Prostate gland (tissue), 2 donors: ENCODE results near the gene EIF1. TPM values are rescaled to one million over a fixed set of nuclear protein-coding genes. Genes with fewer than 3 reads are reported as not detected.

Source experiments
- DNase-seq: peaks from one replicate; pipeline ENCODE4 v3.0.0-alpha.2; 2019; ENCODE audit warnings: low spot score
- H3K27ac ChIP-seq, 2 donors: fragments of 200-600 bp; sonication (generic); 2 replicates each; pipeline ENCODE4 v1.5.1; 2017 to 2019
- H3K27me3 ChIP-seq: fragments of 200-600 bp; sonication (generic); replicated peaks from 2 replicates; pipeline ENCODE4 v1.5.1; 2019; ENCODE audit not compliant: insufficient read depth
- H3K36me3 ChIP-seq, 2 donors: fragments of 200-600 bp; sonication (generic); 1 replicate in 1 of 2; 2 replicates in 1 of 2; pipeline versions ENCODE4 v1.5.1 to v1.8.1; 2017 to 2019
- H3K4me1 ChIP-seq: fragments of 200-600 bp; sonication (generic); replicated peaks from 2 replicates; pipeline ENCODE4 v1.5.1; 2019
- H3K4me3 ChIP-seq, 2 donors: fragments of 200-600 bp; sonication (generic); 2 replicates each; pipeline ENCODE4 v1.5.1; 2017 to 2019
- H3K9me3 ChIP-seq: fragments of 200-600 bp; sonication (generic); 2 replicates; pipeline ENCODE4 v1.5.1; 2017
- CTCF ChIP-seq, 4 experiments: fragments of 200-600 bp in 2 of 4; fragments of 450-650 bp in 2 of 4; sonication (generic) in 2 of 4; IDR thresholded peaks; 1 replicate in 3 of 4; 2 replicates in 1 of 4; pipeline ENCODE4 v1.5.1; 2016 to 2019; ENCODE audit warnings: antibody characterized with exemption in 4 of 4, mild to moderate bottlenecking in 2 of 4, moderate library complexity in 2 of 4
- POLR2A ChIP-seq: fragments of 450-650 bp; IDR thresholded peaks from one replicate; pipeline ENCODE4 v1.6.1; 2016; ENCODE audit warnings: antibody characterized with exemption, mild to moderate bottlenecking
- POLR2AphosphoS5 ChIP-seq: sonication (generic); formaldehyde crosslinking; IDR thresholded peaks from one replicate; pipeline ENCODE4 v1.6.1; 2017; ENCODE audit warnings: antibody characterized with exemption
- WGBS: methylation state at CpG from one replicate; pipeline ENCODE4 v1.1.5; 2018; 5-methylcytosine and 5-hydroxymethylcytosine counted together
- intact Hi-C: fragments of 100-400 bp; cut with DNase I; formaldehyde crosslinking; loops from one replicate; pipeline ENCODE4 v1.14.2; 2022
- total RNA-seq, 2 donors: library from RNA; depleted of rRNA; stranded (reverse); fragments of >200 nt; gene quantifications; one replicate each; pipeline ENCODE4 v1.1.0, GENCODE V29; 2016

Gene EIF1
- total RNA-seq, 2 donors from 2014 or later: 136 to 320 TPM

GRCh38 chr17:41730479-41730878 lies 41.8 kb downstream of the EIF1 start:
- Histone ChIP-seq H3K4me1 (no peaks in the 10 kb centered on the region), H3K4me3 (no peak overlapping the region), H3K27me3 (peaks cover 6% of the 10 kb centered on the region), H3K27ac (no peak overlapping the region), H3K36me3 (no peaks in the 10 kb centered on the region), H3K9me3 (no peaks in the 10 kb centered on the region)
- intact Hi-C loops: loop anchor here (10.0 kb wide), 1 partner anchor 154 kb away; no protein-coding TSS in a partner anchor
- 73% methylated on average over 4 of the region's 4 CpGs for WGBS
- TF ChIP-seq POLR2AphosphoS5: no peak
- no peak for TF ChIP-seq CTCF (IDR thresholded peaks at IDR 0.05)
- TF ChIP-seq POLR2A: no peak
- no peak for DNase-seq

GRCh38 chr17:41731836-41732235 lies 43.2 kb downstream of the EIF1 start:
- TF ChIP-seq POLR2A (no peak), POLR2AphosphoS5 (no peak), CTCF (IDR thresholded peaks at IDR 0.05) (no peak)
- Histone ChIP-seq H3K27me3 (peaks cover 6% of the 10 kb centered on the region), H3K27ac (no peak overlapping the region), H3K4me3 (no peak overlapping the region), H3K36me3 (no peaks in the 10 kb centered on the region), H3K9me3 (no peaks in the 10 kb centered on the region), H3K4me1 (no peaks in the 10 kb centered on the region)
- intact Hi-C loops: loop anchor here (10.0 kb wide), 1 partner anchor 153 kb away; no protein-coding TSS in a partner anchor
- DNase-seq: no peak
- WGBS: 76% methylated on average over 3 of the region's 3 CpGs

- no peaks in the 10 kb centered on the region for H3K4me1 ChIP-seq
- no peak for DNase-seq
- no peak overlapping the region for H3K27ac ChIP-seq
- 21% methylated on average over 31 of the region's 40 CpGs for WGBS
- no peak for TF ChIP-seq POLR2A
- no peak for TF ChIP-seq POLR2AphosphoS5
- no peak for TF ChIP-seq CTCF (IDR thresholded peaks at IDR 0.05)
- no peaks in the 10 kb centered on the region for H3K36me3 ChIP-seq
- intact Hi-C loops: loop anchor here (10.0 kb wide), 1 partner anchor 151 kb away; no protein-coding TSS in a partner anchor
- peaks cover 6% of the 10 kb centered on the region for H3K27me3 ChIP-seq
- peak overlapping the region in 1 of 2 donors; percentile 48 for H3K4me3 ChIP-seq
- no peaks in the 10 kb centered on the region for H3K9me3 ChIP-seq
These were observed 44.9 kb downstream of the EIF1 start for GRCh38 chr17:41733348-41734138.

GRCh38 chr17:41734139-41734948 lies 45.7 kb downstream of the EIF1 start, which contains the start of gene HAP1:
HAP1 (minus strand) TSS chr17:41734643; CDS start chr17:41734634, 9 bp downstream.
- H3K4me3 ChIP-seq: peak within 1 kb of the TSS; percentile 31 to 48
- TF ChIP-seq POLR2A (peak; percentile 69), POLR2AphosphoS5 (peak; percentile 85), CTCF (IDR thresholded peaks at IDR 0.05) (no peak)
- under 1% methylated on average over 64 of the region's 77 CpGs for WGBS
- no peaks in the 10 kb centered on the region for H3K36me3 ChIP-seq
- H3K27ac ChIP-seq: no peak within 1 kb of the TSS
- peak; percentile 39 for DNase-seq
- H3K4me1 ChIP-seq: no peaks in the 10 kb centered on the region
- intact Hi-C loops: loop anchor here (10.0 kb wide), 1 partner anchor 150 kb away; no protein-coding TSS in a partner anchor
- H3K9me3 ChIP-seq: no peaks in the 10 kb centered on the region
- H3K27me3 ChIP-seq: peaks cover 6% of the 10 kb centered on the region
